Ovary (tissue), 1 donor: ENCODE data around the gene SLIT3.

Source experiments
- EP300 ChIP-seq: sonication (generic); formaldehyde crosslinking; IDR thresholded peaks from one replicate; pipeline ENCODE4 v1.6.1; 2017; ENCODE audit warnings: antibody characterized with exemption
- POLR2A ChIP-seq: fragments of 450-650 bp; IDR thresholded peaks from one replicate; pipeline ENCODE4 v1.6.1; 2017; ENCODE audit warnings: antibody characterized with exemption, mild to moderate bottlenecking, moderate library complexity

DNA sequence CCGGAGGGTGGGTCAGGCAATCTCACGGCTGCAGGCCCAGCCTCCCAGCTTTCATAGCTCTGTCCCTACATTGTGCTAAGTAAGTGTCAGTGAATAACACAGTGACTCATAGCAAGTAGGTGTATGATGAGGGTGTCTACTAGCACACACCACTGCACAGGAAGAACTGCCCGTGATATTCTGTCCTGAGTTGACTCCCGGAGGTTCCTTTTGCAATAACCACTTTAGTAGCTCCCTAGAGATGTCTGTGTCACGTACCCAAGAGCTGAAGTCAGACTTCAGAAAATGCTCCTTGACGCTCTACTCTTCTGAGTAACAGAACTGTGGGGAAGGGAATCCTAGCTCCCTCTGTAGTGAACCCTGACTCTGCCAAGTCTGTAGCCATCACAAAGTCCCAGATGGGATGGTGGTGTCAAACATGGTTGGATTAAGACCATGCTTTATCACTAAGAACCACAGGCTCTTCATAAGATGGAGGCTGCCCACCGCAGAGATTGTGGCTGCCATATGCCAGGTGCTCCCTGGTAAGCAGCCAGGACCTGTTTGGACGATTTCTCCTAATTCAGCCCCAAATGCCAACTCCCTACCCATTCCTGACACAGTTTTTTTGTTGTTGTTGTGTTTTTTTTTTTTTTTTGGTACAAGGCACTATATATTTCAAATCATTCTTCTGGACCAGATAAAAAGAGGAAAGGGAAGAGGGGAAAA is 369.1 kb downstream of the SLIT3 start:
- no peak for TF ChIP-seq POLR2A
- no peak for TF ChIP-seq EP300
